LNCaP clone FGC (cell line): ENCODE data around the gene OR52B6.
"Not testable (repeated sequence)": the region's sequence is repeated elsewhere in the genome, so short reads cannot be mapped to it uniquely, and the experiment has no call there.

Experiments used
- DNase-seq: peaks from one replicate; pipeline ENCODE4 v3.0.0-alpha.2; 2011; ENCODE audit warnings: low read depth
- H3K4me3 ChIP-seq: 2 replicates; pipeline ENCODE4 v1.5.1; 2011; ENCODE audit warnings: mild to moderate bottlenecking, low read depth, low read length, control low read depth
- TF ChIP-seq, protein P1 (sequence below): IDR thresholded peaks from 2 replicates; pipeline ENCODE4 v1.5.1; 2012; ENCODE audit warnings: mild to moderate bottlenecking; ENCODE audit not compliant: control insufficient read depth, insufficient read depth; ENCODE audit errors: extremely low read depth

OR52B6 gene

DNA sequence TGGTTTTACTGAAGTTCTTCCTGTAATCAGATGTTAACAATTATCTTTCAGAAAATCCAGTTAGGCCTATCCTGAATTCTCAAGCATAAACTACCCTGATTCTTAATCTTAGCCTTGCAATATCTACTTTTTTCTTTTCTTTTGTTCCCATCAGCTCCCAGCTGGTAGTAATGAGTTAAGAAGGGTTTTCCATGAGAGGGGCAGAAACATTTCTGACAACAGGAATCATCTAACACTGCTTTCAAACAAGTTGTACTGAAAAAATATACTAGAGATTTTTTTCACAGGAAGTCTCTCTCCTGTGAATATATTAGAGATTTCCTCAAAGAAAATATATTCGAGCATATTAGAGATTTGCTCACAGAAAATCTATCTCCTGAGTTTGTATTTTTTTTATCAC is 12.5 kb downstream of the OR52B6 start:
- no peak for DNase-seq
- TF ChIP-seq, protein P1, sequence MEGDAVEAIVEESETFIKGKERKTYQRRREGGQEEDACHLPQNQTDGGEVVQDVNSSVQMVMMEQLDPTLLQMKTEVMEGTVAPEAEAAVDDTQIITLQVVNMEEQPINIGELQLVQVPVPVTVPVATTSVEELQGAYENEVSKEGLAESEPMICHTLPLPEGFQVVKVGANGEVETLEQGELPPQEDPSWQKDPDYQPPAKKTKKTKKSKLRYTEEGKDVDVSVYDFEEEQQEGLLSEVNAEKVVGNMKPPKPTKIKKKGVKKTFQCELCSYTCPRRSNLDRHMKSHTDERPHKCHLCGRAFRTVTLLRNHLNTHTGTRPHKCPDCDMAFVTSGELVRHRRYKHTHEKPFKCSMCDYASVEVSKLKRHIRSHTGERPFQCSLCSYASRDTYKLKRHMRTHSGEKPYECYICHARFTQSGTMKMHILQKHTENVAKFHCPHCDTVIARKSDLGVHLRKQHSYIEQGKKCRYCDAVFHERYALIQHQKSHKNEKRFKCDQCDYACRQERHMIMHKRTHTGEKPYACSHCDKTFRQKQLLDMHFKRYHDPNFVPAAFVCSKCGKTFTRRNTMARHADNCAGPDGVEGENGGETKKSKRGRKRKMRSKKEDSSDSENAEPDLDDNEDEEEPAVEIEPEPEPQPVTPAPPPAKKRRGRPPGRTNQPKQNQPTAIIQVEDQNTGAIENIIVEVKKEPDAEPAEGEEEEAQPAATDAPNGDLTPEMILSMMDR = no peak
- H3K4me3 ChIP-seq = no peak overlapping the region

DNA sequence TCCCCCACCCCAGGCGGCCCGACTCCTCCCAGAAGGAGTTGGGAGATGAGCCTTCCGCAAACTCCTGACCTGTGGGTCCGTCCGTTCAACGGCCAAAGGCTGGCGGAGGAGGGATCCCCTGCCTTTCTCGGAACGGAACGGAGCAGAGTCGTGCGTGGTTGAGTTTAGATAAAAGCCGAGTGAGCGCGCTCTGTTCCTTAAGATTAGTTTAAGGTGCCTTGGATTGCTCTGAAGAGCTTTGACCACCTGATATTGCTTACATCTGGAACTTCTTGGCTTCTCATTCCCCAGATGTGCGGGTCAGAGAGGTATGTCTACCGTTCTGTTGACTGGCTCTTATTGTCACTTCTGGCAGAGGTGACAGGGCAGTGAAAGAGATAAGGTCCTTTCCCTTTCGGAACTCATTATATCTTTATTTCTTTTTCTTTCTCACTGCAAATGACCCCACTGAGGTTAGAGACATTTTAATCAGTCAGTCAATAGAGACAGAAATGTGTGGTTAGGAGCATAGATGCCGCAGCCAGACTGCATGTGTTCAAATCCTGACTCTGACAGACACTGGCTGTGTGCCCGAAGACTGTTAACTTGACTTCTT is 16.0 kb downstream of the OR52B6 start, which contains the start of gene TRIM6:
TRIM6 (plus strand) TSS at position 31 of the 595 bp plus-strand sequence; CDS start at position 292, 261 bp downstream.
- TF ChIP-seq, protein P1 = no peak
- H3K4me3 ChIP-seq = no peak within 1 kb of the TSS
- no peak for DNase-seq

DNA sequence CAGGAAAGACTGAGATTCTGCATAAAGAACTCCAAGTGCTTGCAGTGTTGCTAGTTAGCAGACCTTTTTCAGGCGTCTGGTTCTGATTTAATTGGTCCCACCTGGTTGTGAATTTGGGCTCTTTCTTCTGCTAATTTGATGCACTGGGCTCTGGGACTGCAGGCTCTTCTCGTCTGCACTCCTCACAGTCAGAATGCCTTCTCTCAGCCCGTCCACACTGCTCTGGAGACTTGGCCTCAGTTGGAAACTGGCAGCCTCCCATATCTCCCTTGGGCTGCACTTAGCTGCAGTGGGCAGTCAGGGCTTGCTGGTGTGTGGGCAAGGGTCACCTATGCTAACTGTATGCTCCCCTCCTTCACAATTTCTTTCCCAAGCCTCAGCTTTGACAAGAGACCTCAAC is 17.3 kb downstream of the OR52B6 start:
- TF ChIP-seq, protein P1 = no peak
- H3K4me3 ChIP-seq = no peak overlapping the region
- DNase-seq = no peak

DNA sequence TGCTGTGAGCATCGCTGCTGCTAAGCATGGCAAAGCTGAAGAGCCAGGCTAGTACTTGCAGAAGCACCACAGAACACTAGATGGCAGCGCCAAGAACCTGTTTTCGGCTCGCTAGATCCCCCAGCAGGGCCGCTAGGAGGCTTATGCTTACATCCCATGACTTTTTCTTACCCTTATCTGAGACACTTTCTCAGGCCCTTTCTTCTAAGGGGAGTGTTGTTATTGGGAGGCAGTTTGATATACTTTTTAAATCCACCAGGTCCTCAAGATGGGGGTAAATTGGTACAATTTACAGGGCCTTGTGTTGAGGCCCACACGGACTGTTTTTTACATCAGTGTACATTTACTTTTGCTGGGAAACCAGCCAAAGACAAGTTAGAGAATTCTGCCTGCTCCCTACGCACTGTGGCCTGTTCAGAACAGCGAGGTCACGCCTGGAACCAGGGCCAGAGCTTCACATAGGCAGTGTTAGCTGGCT is 19.7 kb downstream of the OR52B6 start:
- DNase-seq = peak; percentile 53
- H3K4me3 ChIP-seq = no peak overlapping the region
- TF ChIP-seq, protein P1 = peak; percentile 82

DNA sequence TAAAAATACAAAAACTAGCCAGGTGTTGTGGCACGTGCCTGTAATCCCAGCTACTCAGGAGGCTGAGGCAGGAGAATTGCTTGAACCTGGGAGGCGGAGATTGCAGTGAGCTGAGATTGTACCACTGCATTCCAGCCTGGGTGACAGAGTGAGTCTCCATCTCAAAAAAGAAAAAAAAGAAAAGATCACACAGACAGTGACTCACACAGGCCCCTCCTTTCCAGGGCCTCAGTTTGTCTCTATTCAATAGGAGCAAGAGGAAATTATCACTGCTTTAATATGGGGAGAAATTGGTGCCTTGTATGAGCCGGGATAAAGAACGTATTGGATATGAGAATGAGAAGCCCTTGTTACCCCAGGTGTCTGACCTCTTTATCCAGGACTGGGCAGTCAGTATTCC is 22.1 kb downstream of the OR52B6 start:
- not testable (repeated sequence) for H3K4me3 ChIP-seq, DNase-seq

DNA sequence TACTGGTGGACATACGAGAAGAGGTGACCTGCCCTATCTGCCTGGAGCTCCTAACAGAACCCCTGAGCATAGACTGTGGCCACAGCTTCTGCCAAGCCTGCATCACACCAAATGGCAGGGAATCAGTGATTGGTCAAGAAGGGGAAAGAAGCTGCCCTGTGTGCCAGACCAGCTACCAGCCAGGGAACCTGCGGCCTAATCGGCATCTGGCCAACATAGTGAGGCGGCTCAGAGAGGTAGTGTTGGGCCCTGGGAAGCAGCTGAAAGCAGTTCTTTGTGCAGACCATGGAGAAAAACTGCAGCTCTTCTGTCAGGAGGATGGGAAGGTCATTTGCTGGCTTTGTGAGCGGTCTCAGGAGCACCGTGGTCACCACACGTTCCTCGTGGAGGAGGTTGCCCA is 22.6 kb downstream of the OR52B6 start:
- DNase-seq = no peak
- TF ChIP-seq, protein P1 = no peak
- H3K4me3 ChIP-seq = no peak overlapping the region

DNA sequence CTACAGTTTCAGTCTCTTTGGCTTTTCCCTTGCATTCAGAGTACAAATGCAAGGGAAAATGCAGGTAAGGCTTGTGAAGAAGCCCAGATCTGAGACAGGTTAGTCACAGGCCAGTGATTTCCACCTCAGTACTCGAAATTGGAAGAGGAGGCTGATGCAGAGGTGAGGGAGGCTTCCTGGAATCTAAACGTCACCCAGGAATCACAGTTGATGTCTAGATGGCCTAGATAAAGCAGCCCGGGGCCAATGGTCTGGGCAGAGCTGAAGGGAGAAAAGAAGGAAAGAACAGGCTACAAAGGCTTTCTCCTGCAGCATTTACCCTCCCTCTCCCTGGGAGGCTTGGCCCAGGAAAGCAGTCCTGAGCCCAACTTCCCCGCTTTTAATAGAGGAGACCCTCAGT is 24.2 kb downstream of the OR52B6 start:
- no peak for DNase-seq
- TF ChIP-seq, protein P1 = no peak
- H3K4me3 ChIP-seq = no peak overlapping the region
